ENCODE results near the gene TBX15. TPM values are rescaled to one million over a fixed set of nuclear protein-coding genes. Genes with fewer than 3 reads are reported as not detected.
A peak's percentile ranks its signal among the peaks of the same experiment; 100 is the strongest.

The TBX15 gene
- total RNA-seq, 2 donors from 2014 or later: 2.2 to 4.5 TPM

- intact Hi-C loops (cut with DNase I): no loop called here
- no peak for DNase-seq
- no peak for ATAC-seq
Observed at GRCh38 chr1:118914379-118915161, 73.6 kb downstream of the TBX15 start.

DNA sequence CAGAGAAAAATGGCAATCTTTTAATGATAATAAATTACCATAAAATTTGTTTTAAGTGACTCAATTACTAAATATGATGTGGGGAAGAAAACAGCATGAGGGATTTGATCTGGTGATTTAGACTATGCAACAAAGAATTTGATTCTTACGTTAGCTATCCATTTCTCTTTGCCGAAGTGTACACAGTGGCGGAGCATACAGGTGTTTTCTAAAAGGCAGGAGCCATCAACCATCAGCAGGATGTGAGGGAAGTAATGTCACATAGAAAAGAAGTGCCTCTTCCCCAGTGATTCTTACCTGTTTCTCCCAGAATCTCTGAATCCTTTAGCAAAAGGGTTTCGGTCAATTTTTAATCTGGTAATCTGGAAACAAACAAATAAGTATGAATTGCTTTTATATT lies 74.3 kb downstream of the TBX15 start:
- no peak for DNase-seq
- intact Hi-C loops (cut with DNase I): no loop called here
- ATAC-seq: no peak

DNA sequence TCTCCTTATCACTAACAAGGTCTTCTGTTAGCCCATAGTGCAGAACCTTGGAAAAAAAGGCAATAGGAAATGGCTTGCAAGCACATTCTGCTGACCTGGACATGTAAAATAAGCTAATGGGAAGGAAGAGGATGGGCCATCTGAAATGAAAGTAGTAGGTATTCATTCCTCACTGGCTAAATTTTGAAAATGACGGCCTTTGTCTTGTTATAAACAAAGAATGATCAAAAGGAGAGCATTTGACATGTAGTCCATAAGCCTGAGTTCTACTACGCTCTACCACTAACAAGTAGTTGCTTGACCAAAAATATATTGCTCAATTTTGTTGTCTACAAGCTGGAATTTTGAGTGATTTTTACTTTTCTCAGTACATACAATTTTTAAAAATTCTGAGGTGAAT lies 75.6 kb downstream of the TBX15 start:
- DNase-seq: no peak
- intact Hi-C loops (cut with DNase I): no loop called here
- ATAC-seq: no peak

- DNase-seq: no peak
- no peak for ATAC-seq
- intact Hi-C loops (cut with DNase I): no loop called here
Observed at GRCh38 chr1:118911571-118911970, 76.6 kb downstream of the TBX15 start.

DNA sequence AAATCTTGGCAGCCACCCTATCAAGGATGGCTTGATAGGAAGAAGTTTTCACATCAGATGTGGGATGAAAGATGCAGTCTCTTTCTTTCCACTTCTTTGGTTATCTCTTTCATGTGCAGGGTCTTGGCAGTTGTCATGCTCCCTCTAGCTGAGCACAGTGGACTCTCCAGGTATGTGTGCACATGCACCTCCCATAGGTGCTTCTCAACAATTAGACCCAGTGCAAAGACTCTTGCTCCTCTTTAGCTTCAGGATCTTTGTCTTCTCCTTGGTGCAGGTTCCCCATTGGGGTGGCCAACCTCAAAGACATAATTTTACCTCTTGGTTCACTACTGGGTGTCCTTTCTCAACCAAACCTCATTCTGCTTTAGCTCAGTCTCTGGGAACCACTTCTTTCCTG lies 80.7 kb downstream of the TBX15 start:
- ATAC-seq: no peak
- intact Hi-C loops (cut with DNase I): no loop called here
- DNase-seq: no peak

DNA sequence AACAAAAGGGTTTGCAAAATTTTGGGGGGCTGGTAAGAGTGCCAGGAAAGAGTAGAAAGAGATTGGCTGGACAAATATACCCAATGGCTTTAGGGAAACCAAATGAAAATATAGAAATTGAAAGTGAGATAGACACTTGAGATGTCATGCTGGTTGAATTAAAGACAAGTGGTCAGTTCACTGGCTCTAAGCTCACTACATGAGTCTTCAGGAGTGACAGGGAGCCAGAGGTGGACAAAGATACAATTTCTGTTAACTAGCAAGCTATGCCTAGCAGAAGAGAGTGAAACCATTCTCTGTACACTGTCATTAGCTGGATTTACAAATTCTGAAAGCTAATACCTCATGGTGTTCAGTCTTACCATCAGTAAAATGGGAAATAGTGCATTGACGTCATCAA lies 82.5 kb downstream of the TBX15 start:
- intact Hi-C loops (cut with DNase I): no loop called here
- ATAC-seq: no peak

GRCh38 chr1:118905196-118905595 lies 82.9 kb downstream of the TBX15 start:
- intact Hi-C loops (cut with DNase I): no loop called here
- DNase-seq: peak; percentile 20
- ATAC-seq: peak; percentile 68 to 75

More for the DNA sequence above, 82.5 kb downstream of the TBX15 start:
- no peak for DNase-seq

GRCh38 chr1:118902711-118903191 lies 85.4 kb downstream of the TBX15 start:
- intact Hi-C loops (cut with DNase I): no loop called here
- DNase-seq (no peak), ATAC-seq (peak in 1 of 2 donors; percentile 57)

DNA sequence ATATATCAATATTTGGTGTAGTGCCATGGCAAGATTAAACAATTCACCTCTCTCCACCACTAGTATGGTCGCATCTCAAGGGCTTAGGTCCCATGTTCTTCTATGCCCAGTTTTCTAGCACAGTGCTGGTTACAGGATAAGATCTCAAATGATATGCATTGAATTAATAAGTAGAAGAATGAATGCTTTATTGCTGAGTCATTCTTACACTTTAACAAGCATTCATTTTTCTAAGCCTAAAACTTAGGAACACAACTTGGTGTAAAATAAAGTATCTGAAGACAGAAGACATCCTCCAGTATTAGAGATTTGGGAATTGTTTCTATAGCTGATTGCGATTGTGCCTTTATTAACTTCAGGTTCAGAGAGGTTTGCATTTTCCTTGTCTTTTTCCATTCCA lies 85.8 kb downstream of the TBX15 start:
- intact Hi-C loops (cut with DNase I): no loop called here
- ATAC-seq (no peak), DNase-seq (no peak)

DNA sequence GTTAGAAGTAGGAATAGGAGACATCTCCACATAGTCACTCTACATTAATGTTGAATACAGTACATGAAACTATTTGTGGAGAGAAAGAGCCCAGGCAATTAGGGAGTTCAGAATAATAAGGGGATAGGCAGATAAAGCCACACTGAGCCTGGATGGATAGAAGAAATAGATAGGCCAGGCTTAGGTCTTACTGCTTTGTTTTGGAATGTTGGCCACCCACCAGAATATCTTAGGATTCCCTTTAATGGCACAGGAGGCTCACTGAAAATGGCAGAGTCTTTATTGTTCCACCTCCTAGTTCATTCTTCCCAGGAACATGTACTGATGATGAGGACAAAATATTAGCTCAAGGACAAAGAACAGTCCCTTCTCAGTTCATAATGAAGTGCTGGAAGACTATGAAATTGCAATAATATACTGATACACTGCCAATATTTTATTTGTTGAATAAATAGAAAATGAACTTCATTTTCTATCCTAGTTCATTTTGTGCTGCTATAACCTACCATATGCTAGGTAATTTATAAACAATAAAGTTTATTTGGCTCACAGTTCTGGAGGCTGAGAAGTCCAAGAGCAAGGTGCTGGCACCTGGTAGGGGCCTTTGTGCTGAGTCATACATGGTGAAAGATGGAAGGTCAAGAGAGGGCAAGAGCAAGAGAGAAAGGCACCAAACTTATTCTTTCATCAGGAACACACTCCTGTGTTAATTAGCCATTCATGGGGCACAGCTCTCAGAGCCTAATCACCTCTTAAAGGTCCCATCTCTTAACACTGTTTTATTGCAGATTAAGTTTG lies 87.3 kb downstream of the TBX15 start:
- ATAC-seq: no peak
- intact Hi-C loops (cut with DNase I): no loop called here
- DNase-seq: no peak

GRCh38 chr1:118899340-118899739 lies 88.8 kb downstream of the TBX15 start:
- DNase-seq: no peak
- intact Hi-C loops (cut with DNase I): no loop called here
- ATAC-seq: no peak

GRCh38 chr1:118898712-118899111 lies 89.4 kb downstream of the TBX15 start:
- intact Hi-C loops (cut with DNase I): no loop called here
- ATAC-seq: no peak
- no peak for DNase-seq

DNA sequence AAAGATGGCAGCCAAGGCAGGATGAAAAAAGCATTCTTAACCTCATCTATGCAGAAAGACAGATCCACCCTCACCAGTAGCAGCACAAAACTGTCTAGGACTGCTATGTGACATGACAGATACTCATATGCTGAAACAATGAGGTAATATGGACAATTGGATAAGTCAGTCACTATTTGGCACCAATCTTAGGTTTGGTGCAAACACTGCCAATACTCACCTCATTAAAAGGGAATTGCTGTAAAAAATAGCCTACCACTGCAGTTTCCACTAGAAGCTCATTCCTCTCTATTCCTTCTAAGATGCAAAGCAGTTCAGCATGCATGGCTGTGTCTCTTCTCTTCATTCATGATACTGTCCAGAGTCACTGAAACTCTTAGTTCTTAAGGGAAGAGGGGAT lies 91.7 kb downstream of the TBX15 start:
- intact Hi-C loops (cut with DNase I): no loop called here
- ATAC-seq (no peak), DNase-seq (no peak)

DNA sequence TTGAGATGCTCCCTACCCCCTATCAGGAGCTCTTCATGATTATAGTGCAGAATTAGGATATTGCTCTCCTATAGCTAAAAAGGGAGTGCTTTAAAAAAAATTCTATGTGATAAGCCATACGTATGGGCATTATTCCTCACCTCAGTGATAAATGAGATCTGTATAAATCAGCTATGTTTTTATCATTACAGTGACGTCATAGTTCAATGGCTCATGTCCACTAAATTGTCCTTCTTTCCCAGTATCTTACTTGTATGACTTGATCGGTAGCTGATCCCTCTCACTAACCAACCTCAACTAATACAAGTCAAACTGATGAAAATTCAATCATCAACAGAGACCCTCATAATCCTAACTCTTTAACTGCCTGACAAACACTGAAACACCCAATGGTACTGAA lies 93.3 kb downstream of the TBX15 start:
- intact Hi-C loops (cut with DNase I): no loop called here
- DNase-seq (no peak), ATAC-seq (no peak)

DNA sequence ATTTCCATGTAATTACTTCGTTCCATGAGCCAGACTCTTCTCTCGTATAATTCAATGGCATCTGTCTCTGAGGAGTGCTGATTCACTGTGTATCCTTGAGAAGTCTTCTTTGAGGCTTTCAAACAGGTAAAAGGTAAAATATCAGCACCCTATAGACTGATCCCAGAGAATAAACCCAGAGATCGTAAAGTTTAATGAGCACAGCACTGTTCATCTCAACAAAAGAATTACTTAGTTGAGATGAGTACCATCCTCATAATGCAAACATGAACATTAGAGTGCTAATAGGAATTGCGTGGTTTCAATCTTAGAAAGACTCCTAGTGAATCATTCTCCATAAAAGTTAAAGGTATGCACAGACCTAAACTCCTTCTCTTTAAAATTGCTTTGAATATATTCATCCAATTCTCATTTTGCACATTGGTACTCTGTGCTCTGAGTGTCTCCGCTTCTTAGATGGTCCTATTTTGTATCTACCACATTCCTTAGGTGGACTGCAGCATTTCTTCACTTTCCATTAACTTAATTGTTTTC lies 97.2 kb downstream of the TBX15 start:
- ATAC-seq (no peak), DNase-seq (no peak)
- intact Hi-C loops (cut with DNase I): no loop called here

DNA sequence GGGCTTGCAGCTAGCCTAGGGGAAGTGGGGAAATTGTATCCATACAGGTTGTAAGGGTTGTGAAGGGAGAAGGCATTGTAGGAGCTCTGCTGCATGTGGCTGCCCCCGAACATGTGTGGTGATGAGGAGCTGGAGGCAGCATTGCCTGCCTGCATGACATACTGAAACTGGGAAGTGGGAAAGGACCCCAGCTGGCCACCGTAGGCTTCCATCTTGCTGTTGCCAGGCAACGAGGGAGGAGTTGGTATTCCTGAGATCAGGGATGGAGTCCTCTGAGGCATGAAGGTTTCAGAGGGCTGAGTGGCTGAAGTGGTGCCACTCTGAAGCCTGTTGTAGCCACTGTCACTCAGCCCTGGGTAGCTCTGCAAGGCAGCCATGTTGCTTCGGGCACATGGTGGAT lies 103.2 kb downstream of the TBX15 start:
- ATAC-seq (no peak), DNase-seq (no peak)
- intact Hi-C loops (cut with DNase I): no loop called here

GRCh38 chr1:118881751-118882150 lies 106.4 kb downstream of the TBX15 start:
- ATAC-seq (no peak), DNase-seq (no peak)
- intact Hi-C loops (cut with DNase I): no loop called here

GRCh38 chr1:118878661-118879060 lies 109.5 kb downstream of the TBX15 start:
- intact Hi-C loops (cut with DNase I): no loop called here
- no peak for ATAC-seq
- DNase-seq: no peak

DNA sequence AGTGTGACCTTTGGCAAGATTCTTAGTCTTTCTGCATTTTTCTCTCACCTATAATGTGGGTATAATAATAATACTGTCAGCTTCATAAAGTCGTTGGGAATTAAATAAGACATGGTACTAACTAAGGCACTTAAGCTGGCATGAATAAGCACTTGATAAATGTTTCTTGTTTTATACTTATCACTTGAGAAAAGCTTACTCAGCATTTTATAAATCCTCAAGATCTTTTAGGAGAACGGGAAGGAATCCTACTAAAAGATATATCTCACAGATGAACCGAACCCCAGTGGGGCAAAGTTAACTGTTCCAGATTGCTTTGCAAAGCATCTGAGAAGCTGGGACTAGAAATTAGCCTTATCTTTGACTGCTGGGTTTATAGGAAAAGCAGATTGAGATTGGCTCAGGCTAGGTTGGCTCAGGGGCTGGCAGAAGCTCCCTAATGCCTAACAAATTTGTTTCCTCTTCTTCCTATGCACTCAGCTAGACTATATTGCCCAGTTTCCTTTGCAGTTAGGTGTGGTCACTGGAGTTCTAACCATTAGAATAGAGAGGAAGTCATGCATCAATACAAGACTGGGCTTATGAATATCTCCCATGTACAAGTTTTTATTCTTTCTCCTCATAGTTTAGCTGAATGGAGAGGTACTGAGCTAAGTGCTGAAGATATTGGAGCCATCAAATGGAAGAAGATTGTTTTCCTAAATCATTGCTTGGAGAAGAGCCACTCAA lies 110.3 kb downstream of the TBX15 start:
- no peak for ATAC-seq
- no peak for DNase-seq
- intact Hi-C loops (cut with DNase I): no loop called here

Data from left cardiac atrium (tissue), 4 donors.